VCaP (cell line): ENCODE data around the gene FAM53A.

Experiments used
- H3K27ac ChIP-seq: fragments of 450-650 bp; 2 replicates; pipeline ENCODE4 v1.5.1; 2017
- TF ChIP-seq, protein P1 (sequence below): fragments of 450-650 bp; conservative IDR thresholded peaks from 2 replicates; pipeline ENCODE4 v1.5.1; 2017; ENCODE audit warnings: mild to moderate bottlenecking, moderate library complexity

Gene FAM53A, protein sequence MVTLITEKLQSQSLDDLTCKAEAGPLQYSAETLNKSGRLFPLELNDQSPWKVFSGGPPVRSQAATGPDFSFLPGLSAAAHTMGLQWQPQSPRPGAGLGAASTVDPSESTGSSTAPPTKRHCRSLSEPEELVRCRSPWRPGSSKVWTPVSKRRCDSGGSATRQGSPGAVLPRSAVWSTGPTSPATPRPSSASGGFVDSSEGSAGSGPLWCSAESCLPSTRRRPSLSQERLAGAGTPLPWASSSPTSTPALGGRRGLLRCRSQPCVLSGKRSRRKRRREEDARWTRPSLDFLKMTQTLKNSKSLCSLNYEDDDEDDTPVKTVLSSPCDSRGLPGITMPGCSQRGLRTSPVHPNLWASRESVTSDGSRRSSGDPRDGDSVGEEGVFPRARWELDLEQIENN

DNA sequence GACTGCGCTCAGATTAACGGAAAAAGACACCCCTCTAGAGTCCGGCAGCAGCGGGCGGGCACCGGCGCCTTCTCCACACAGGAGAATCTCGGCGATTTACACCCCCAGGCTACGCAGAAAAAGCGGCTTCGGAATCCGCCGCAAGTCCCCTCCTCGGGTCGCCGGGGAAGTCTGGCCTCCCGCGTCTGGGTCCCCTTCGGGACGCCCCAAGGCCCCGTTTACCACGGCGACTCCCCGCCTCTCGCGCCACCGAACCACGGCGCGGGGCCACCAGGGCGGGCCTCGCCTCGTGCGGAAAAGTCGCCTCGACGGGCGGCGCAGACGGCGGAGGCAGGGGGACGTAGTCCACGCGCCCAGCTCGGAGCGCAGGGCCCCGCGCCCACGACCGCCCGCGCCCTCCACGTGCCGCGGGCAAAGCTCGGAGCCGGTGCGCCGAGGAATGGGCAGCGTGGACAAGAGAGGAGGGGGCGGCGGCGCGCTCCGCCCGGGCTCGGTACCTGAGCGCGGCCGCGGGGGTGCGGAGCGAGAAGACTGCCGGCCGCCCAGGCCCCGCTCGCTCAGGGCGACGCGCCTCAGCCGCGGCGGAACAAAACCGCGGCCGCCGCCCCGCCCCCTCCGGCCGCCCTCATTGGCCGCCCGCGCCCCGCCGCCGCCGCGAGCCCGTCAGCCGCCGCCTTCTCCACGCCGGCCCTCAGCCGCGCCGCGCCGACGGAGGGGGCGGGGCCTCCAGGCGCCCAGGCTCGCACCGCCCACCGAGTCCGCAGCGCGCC lies at the start of gene FAM53A:
TSS of gene FAM53A (minus strand) at position 578 of the 770 bp plus-strand sequence. CDS start 15,572 bp downstream, outside the sequence.
- TF ChIP-seq, protein P1, sequence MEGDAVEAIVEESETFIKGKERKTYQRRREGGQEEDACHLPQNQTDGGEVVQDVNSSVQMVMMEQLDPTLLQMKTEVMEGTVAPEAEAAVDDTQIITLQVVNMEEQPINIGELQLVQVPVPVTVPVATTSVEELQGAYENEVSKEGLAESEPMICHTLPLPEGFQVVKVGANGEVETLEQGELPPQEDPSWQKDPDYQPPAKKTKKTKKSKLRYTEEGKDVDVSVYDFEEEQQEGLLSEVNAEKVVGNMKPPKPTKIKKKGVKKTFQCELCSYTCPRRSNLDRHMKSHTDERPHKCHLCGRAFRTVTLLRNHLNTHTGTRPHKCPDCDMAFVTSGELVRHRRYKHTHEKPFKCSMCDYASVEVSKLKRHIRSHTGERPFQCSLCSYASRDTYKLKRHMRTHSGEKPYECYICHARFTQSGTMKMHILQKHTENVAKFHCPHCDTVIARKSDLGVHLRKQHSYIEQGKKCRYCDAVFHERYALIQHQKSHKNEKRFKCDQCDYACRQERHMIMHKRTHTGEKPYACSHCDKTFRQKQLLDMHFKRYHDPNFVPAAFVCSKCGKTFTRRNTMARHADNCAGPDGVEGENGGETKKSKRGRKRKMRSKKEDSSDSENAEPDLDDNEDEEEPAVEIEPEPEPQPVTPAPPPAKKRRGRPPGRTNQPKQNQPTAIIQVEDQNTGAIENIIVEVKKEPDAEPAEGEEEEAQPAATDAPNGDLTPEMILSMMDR, result no peak
- H3K27ac ChIP-seq, result peak within 1 kb of the TSS; percentile 81

DNA sequence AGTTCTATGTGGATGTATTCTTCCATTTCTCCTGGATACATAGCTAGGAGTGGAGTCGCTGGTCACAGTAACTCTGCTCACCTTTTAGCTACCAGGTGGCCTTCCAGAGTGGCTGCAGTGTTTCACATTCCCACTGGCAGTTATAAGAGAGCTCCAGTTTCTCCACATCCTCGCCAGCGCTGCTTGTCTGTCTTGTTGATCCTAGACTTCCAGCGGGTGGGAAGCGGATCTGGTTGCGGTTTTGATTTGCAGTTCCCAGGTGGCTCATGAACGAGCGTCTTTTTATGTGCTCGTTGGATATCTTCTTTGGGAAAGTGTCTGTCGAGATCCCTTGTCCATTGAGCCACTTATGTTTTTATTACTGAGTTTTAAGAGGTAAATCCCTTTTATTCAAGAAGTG lies 48.8 kb upstream of the FAM53A start:
- TF ChIP-seq, protein P1, result no peak

DNA sequence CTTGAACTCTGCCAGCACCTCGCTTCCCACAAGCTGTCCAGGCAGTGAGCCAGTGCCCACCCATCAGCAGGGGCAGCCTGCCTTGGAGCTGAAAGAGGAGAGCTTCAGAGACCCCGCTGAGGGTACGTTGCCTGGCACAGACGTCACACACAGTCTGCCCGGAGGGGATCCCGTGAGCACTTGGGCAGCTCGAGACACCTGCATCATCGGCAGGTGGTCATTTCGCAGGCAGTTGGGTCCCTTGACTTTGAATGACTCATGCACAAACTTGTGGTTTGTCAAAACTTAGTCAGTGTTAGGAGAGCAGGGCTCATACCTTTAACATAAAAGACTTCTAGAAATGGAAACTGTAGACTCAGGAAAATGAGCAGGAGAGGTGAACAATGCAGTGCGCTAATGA lies 47.1 kb upstream of the FAM53A start:
- H3K27ac ChIP-seq, result no peak overlapping the region
- TF ChIP-seq, protein P1, result no peak

More for the DNA sequence above, 48.8 kb upstream of the FAM53A start:
- H3K27ac ChIP-seq, result no peak overlapping the region

DNA sequence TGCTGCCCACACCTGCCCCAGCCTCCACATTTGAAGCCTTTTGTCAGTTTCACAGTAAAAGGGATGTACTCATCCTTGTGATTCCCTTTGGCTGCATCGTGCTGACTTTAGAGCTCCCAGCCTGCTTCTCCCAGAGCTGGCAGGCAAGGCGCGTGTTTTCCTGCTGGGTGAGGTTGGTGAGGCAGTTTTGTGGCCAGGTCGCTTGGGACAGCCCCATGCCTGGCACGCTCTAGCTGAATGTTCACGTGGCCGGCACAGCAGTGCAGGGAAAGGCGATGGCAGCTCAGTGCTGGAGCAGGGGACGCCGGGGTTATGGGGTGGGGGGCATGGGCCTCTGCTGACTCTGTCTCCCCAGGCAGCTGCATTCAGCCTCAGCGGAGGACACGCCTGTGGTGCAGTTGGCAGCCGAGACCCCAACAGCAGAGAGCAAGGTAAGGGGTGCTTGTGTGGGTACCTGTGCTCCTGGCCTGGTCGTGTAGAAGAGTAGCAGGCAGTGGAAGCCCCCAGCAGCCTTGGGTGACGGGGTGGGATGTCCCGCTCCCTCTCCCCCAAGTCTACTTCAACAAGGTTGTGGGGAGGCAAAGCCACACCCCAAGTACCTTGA lies 46.5 kb upstream of the FAM53A start:
- no peak overlapping the region for H3K27ac ChIP-seq
- TF ChIP-seq, protein P1, result no peak

DNA sequence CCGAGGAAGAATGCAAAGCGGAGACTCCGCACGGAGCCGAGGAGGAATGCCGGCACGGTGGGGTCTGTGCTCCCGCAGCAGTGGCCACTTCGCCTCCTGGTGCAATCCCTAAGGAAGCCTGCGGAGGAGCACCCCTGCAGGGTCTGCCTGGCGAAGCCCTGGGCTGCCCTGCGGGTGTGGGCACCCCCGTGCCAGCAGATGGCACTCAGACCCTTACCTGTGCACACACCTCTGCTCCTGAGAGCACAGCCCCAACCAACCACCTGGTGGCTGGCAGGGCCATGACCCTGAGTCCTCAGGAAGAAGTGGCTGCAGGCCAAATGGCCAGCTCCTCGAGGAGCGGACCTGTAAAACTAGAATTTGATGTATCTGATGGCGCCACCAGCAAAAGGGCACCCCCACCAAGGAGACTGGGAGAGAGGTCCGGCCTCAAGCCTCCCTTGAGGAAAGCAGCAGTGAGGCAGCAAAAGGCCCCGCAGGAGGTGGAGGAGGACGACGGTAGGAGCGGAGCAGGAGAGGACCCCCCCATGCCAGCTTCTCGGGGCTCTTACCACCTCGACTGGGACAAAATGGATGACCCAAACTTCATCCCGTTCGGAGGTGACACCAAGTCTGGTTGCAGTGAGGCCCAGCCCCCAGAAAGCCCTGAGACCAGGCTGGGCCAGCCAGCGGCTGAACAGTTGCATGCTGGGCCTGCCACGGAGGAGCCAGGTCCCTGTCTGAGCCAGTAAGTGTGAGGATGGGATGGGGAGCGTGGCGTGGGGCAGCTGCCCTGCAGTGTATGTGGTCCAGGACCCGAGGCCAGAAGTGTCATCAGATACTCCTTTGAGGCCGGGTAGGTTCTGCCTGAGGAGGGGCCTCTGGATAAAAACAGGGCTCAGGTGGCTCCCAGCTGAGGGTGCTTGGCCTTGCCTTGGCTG lies 44.2 kb upstream of the FAM53A start:
- TF ChIP-seq, protein P1, result no peak; the same call in 1 of the 2 replicates
- H3K27ac ChIP-seq, result peak overlapping the region; percentile 45

DNA sequence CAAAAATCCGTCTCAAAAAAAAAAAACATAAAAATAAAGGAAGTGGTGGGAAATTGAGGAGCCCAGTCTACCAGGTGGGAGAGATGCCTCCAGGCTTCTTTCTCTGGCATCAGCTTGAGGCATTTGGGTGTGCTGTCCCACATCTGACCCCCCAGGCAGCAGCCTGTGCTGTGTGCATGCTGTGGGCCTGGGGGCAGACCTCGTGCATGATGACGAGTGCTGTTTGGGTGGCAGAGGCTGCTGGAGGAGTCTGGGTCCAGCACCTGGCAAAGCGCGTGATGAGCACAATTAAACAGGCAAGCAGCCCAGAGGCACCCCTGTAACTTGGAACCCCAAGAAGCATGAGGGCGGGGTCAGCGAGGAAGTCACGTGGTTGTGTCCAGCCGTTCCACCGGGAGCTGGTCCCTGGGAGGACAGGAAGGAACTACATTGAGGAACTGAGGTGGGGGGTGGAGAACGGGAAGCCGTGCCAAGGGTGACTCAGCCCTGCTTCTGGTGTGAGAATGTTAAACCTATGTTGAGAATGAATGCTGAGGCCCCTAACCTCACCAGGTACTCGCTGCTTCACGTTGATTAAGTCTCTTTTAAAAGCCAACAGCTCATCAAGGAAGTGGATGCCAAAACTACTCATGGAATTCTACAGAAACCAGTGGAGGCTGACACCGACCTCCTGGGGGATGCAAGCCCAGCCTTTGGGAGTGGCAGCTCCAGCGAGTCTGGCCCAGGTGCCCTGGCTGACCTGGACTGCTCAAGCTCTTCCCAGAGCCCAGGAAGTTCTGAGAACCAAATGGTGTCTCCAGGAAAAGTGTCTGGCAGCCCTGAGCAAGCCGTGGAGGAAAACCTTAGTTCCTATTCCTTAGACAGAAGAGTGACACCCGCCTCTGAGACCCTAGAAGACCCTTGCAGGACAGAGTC lies 43.3 kb upstream of the FAM53A start:
- peak overlapping the region; percentile 45 for H3K27ac ChIP-seq
- TF ChIP-seq, protein P1, result no peak
